Right renal pelvis (tissue), 4 donors: ENCODE measurements around the gene SCAMP4. TPM values are rescaled to one million over a fixed set of nuclear protein-coding genes. Genes with fewer than 3 reads are reported as not detected.

Source experiments
- DNase-seq, 4 donors: peaks; one replicate each; pipeline ENCODE4 v3.0.0-alpha.2; 2013; ENCODE audit warnings: low read depth in 4 of 4, low spot score in 3 of 4, missing footprints in 1 of 4
- polyA plus RNA-seq, 4 donors: library from polyadenylated mRNA; unstranded; fragments of 120-200 nt; gene quantifications; one replicate each; pipeline ENCODE4 v1.2.1, GENCODE V29; 2013; ENCODE audit not compliant: insufficient read length in 4 of 4

The SCAMP4 gene
- polyA plus RNA-seq, 4 donors: 58.1 to 80.5 (median 73.0) TPM

- DNase-seq: no peak
These were observed 30.4 kb downstream of the SCAMP4 start for GRCh38 chr19:1935484-1936208.

- no peak for DNase-seq
These were observed 31.2 kb downstream of the SCAMP4 start for GRCh38 chr19:1936430-1936829.

DNA sequence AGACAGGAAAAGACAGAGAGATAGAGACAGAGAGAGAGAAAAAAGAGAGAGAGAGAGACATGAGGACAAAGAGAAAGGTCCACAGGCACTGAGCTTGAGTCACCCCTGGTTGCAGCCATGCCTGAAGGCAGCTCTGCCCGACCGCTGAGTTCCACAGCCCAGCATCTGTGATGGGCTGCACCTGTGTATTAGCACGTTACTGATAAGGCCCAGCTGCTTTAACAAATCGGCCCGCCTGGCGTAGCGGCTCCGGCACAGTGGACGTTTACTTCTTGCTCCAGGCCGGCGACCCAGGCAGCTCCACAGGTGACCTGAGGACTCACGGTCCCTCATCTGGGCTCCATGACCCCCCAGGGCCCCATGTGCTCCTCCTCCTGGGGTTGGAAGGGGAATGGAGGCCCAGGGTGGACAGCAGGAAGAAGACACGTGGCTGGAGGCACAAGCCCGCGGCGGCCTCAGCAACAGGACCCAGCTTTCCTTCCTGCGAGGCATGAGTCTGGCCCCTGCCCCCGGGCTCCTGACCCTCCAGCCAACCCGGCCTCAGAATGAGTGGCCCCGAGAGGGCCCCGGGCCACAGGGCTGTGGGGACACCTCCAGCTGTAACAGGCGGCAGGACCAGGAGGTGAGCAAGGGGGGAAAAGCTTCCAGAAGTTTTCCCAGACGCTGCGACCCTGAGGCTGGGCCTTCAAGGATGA lies 31.9 kb downstream of the SCAMP4 start:
- no peak for DNase-seq

GRCh38 chr19:1938071-1938470 lies 32.9 kb downstream of the SCAMP4 start:
- DNase-seq: no peak

GRCh38 chr19:1941146-1942077 lies 36.2 kb downstream of the SCAMP4 start, which contains the start of gene CSNK1G2:
TSS of gene CSNK1G2 (plus strand) at chr19:1941172. CDS start at chr19:1969773, 28,601 bp downstream.
- DNase-seq: no peak

- peak in 1 of 4 donors; percentile 44 for DNase-seq
These were observed 37.1 kb downstream of the SCAMP4 start for GRCh38 chr19:1942078-1942933.

- DNase-seq: no peak
These were observed 37.8 kb downstream of the SCAMP4 start for GRCh38 chr19:1942934-1943555.

GRCh38 chr19:1943661-1944087 lies 38.5 kb downstream of the SCAMP4 start:
- no peak for DNase-seq

DNA sequence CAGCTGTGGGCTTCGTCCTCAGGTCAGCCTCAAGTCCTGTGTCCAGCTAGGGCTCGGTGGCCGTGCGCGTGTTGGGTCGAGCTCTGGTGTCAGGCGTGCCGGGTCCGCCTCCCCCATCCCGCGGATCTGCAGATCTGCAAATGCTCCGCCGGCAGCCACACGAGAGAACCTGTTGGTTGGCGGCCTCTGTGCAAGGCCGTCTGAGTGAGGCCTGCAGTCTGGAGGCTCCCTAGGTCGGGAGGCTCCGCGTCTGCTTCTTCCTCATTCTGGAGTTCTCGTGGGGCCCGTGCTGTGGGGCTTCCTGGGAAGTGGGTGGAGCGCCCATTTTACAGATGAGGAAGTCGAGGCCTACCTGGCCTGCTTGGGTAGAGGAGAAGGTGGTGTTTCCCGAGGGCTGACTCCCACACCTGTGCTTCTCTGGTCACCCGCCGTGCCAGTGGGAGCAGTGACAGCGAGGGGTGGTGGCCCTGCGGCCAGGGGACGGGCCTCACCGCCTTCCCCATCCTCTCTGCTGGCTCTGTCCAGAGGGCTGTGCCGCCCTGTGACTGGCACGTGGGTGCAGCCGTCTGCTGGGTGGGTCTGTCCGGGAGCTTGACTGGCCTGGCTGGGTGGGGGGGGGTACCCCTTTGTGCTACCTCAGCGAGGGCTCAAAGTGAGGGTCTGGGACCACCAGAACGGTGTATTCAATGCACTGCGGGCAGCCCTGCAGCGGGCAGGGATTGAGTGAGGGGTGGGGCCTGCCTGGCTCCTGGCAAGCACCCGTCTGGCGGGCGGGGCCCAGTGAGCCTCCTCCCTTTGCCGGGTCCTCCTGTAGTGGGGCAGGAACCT lies 39.1 kb downstream of the SCAMP4 start:
- no peak for DNase-seq

- no peak for DNase-seq
These were observed 39.8 kb downstream of the SCAMP4 start for GRCh38 chr19:1944916-1945561.

GRCh38 chr19:1945899-1946298 lies 40.7 kb downstream of the SCAMP4 start:
- no peak for DNase-seq

- DNase-seq: no peak
These were observed 42.5 kb downstream of the SCAMP4 start for GRCh38 chr19:1947651-1948209.

DNA sequence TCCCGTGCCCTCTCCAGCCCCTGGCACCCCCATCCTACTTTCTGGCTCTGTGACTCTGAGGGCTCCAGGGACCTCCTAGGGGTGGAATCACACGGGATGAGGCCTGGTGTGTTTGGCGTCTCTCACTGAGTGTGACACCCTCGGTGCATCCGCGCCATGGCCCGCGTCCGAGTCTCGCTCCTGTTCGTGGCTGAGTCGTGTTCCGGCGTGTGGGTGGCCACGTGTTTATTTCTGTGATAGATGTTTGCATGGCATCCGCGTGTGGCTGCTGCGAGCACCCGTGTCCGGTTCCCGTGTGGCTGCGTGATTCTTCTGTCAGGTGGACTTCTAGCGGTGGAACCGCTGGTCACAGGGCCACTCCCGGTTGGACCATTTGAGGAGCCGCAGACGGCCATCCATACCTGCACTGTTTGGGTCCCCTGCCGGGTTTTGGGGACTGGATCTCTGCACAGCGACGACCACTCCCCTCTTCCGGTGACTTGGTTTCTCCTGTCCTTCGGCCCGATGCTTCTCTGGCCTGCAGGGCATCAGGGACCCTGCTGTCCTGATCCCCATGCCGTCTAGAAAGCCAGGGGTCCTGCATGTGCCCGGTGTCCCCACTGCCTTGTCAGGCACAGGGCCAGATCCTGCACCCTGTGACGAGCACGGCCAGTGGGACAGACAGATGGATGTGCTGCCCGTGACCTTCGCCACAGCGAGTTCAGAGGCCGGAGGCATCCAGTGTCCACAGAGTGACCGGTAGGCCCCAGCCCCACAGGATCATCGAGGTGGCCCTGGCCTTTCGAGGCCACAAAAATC lies 44.3 kb downstream of the SCAMP4 start:
- no peak for DNase-seq

DNA sequence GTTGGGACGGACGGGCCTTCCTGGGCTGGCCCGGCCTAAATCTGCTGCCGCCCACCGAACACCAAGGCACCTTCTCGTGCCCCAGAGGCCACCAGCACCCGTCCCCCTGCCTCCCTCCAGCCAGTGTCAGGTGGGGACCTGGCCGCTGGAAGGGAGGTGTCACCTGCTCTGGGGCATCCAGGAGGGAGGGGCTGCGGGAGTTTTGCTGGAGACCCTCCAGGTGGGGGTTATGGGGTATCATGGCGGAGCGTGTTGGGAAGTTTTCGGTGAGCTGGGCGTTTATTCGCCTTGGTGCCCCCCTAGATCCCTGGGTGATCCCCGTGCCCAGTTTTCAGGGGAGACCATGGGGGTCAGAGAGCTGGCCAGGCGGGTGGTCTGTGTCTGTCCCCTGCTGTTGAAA lies 45.4 kb downstream of the SCAMP4 start:
- DNase-seq: no peak

GRCh38 chr19:1952635-1953034 lies 47.4 kb downstream of the SCAMP4 start:
- no peak for DNase-seq

DNA sequence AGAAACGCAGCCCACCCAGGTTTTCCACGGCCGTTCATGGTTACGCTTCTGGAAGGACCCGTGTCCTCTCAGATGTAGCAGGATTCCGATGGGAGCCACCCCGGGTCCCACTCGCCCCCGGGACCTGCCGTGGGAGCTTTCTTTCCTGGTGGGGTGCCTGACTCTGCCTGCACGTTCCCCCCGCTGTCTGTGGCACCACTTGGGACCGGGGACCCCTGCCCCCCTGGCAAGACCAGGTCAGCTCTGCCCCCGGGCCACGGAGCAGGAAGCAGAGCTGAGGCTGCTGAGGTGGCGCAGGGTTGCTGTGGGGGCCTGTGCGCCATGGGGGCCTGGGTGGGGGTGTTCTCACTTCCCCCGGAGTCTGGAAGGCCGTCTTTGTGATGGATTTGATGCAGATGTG lies 47.8 kb downstream of the SCAMP4 start:
- DNase-seq: no peak

DNA sequence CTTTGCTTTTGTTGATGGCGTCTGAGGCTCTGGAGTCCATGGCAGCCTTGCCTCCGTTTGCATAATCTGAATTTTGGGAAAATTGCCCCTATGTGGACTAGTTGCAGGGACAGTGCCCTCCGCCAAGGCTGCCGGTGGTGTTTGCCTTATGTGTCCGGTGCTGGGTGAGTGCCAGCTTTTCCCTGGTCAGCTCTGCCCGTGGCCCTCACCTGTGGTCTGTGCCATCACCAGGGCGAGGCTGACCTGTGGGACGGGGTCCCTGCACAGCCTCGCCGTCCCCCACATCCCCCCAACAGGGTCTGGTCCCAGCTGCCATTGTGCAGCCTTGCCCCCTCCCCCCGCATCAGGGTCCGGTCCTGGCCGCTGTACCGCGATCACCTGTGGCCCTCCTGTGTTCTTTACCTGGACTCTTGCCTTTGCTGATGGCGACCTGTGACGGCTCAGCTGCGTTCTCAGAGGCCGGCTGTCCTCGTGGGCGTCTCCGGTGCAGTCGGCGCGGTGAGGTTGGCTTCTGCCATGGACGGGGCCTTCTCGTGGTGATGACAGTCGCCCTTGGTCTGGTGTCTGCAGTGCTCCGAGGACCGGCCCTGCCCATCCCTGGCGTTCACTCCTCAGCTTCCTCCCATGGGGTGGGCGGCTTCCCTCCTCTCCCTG lies 48.4 kb downstream of the SCAMP4 start:
- DNase-seq: no peak
